ENCODE data around the gene WDR59.

GRCh38 chr16:74841904-74842303 is 143.0 kb downstream of the WDR59 start:
- TF ChIP-seq GATA2 (IDR thresholded peaks at IDR 0.05; ENCODE audit: low read depth, low read length) (no peak), GATA3 (IDR thresholded peaks at IDR 0.05; ENCODE audit: low read depth, low read length) (no peak)
